ENCODE data around the gene KIF3C. TPM values are rescaled to one million over a fixed set of nuclear protein-coding genes. Genes with fewer than 3 reads are reported as not detected.

Gene KIF3C
- total and polyA plus RNA-seq, 2 donors (not counting 3 experiments of a cell fraction or from before 2014, with no cell fraction given): 11.4 to 40.7 TPM

DNA sequence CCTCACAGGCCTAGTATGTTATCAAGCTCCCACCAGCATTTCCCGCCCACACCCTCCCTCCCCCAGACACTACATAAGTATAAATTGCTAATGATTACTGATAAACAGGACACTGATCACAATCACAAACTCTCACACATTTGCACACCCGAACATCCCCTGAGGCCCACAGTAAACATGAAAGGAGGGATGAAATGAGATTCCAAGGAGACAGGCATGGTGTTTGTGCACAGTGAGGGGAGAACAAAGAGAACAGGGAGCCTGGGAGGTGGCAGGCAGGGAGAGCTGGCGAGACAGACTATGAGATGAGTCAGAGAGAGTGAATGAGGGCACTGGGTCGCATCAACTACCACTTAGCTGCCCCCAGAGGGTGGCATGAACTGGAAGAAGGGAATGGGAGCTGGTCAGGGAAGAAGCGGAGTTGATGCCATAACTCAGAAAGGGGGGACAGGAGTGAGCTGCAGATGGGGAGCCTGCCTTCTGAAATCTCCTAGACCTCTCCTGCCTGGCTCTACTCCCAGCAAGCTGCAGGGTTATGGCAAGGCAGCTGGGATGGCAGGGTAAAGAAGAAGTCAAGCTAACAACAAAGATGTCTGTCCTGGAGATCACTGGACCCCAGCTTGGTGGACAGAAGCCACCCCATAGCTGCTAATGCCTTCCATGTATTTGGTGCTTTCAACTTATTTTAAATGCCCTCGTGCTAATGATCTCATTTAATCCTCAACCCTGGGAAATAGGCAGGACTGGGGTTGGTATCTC lies 5.1 kb downstream of the KIF3C start:
- H3K27ac ChIP-seq (ENCODE audit: insufficient read depth, low read depth, low read length): peak overlapping the region; percentile 4
- H3K9me3 ChIP-seq (replicated peaks; ENCODE audit: control insufficient read depth, insufficient read depth, low read length): no peaks in the 10 kb centered on the region
- peak overlapping the region; percentile 30 for H3K4me2 ChIP-seq (ENCODE audit: insufficient read depth, low read length)
- H3K9me1 ChIP-seq (replicated peaks; ENCODE audit: control insufficient read depth, extremely low read depth, insufficient read depth, low read length): no peaks in the 10 kb centered on the region
- TF ChIP-seq JUN (IDR thresholded peaks at IDR 0.05; ENCODE audit: borderline replicate concordance, insufficient read depth, insufficient read length, low read depth) (no peak), EZH2 (IDR thresholded peaks at IDR 0.05; ENCODE audit: borderline replicate concordance, low read depth, low read length, severe bottlenecking) (no peak), POLR2A (IDR thresholded peaks at IDR 0.05; ENCODE audit: low read depth, low read length) (no peak)
- TF ChIP-seq, protein P1, sequence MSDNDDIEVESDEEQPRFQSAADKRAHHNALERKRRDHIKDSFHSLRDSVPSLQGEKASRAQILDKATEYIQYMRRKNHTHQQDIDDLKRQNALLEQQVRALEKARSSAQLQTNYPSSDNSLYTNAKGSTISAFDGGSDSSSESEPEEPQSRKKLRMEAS (IDR thresholded peaks at IDR 0.05; ENCODE audit: insufficient read depth, insufficient read length): no peak
- ChIA-PET CTCF (interaction anchor here (0.5 to 1.3 kb wide), 4 partner anchors 14 to 208 kb away, joined by 3 to 5 read pairs (median 3); no protein-coding TSS in a partner anchor), POLR2A (interaction anchor here (1.0 to 1.2 kb wide), 2 partner anchors 17 to 99 kb away, joined by 4 read pairs; partner anchors contain the start of gene ASXL2)
- peaks cover 41% of the 10 kb centered on the region for H3K79me2 ChIP-seq (ENCODE audit: control insufficient read depth, insufficient read depth, low read length)
- peak; percentile 56 for DNase-seq (ENCODE audit: low read depth, low spot score)
- peaks cover 46% of the 10 kb centered on the region for H3K4me1 ChIP-seq (ENCODE audit: control insufficient read depth, extremely low read depth, insufficient read depth, low read length)
- no peaks in the 10 kb centered on the region for H4K20me1 ChIP-seq (replicated peaks; ENCODE audit: control insufficient read depth, extremely low read depth, insufficient read depth, low read length)
- no peaks in the 10 kb centered on the region for H3K27me3 ChIP-seq (ENCODE audit: control insufficient read depth in 2 of 2, insufficient read depth in 2 of 2, low read length in 2 of 2)
- peak; percentile 67 for FAIRE-seq
- peak overlapping the region; percentile 64 for H2AFZ ChIP-seq (ENCODE audit: low read depth, low read length)
- H3K9ac ChIP-seq (replicated peaks; ENCODE audit: extremely low read depth, insufficient read depth, low read length): peak overlapping the region; percentile 19
- BruUV-seq (replicated peaks): no TSS peak
- peaks cover 3% of the 10 kb centered on the region in 2 experiments for H3K36me3 ChIP-seq (ENCODE audit: control insufficient read depth in 2 of 2, extremely low read depth in 1 of 2, insufficient read depth in 2 of 2, low read length in 2 of 2)
- no peak overlapping the region for H3K4me3 ChIP-seq (replicated peaks in 1 of 3; ENCODE audit: insufficient read depth in 1 of 3, low read depth in 1 of 3, low read length in 3 of 3)
- intact Hi-C loops (cut with micrococcal nuclease) (no loop called here), dilution Hi-C loops (cut with MboI; ENCODE audit: extremely low pct_ligation_motif_present, low sequenced_read_pairs) (no loop called here)

DNA sequence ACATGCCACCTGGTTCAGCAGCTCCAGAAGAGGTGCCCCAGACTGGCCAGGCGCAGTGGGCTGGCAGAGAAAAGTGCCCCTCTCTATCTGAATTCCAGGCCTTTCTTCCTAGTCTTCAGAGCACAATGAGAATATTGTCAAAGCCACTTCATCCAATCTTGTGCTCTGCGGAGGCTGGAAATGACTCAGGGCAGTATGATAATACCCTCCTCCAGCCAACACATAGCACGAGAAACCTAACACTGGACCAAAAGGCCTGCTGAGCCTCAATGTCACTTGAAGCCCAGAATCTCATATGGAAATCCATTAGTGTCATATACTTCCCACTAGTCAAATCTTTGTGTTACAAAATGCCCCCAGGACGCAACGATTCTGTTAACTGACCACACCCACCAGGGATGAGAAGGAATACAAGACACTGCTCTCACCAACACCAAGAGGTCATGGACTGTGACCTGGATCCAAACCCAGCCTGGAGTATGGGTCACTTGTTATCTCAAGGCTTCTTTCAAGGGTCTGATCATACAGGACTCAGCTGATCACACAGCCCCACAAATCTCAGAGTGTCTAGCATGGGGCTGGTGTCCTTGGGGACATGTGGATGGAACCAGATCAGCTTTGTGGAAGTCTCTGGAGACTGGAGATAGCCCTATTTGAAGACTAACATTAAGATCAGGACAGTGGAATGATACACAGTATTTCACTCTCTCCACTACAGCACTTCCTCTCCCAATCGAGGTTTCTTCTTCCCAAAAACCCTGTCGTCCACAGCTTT lies 10.1 kb downstream of the KIF3C start:
- Histone ChIP-seq H3K9me3 (replicated peaks; ENCODE audit: control insufficient read depth, insufficient read depth, low read length) (no peaks in the 10 kb centered on the region), H3K4me1 (ENCODE audit: control insufficient read depth, extremely low read depth, insufficient read depth, low read length) (peaks cover 15% of the 10 kb centered on the region), H3K27ac (ENCODE audit: insufficient read depth, low read depth, low read length) (peak overlapping the region; percentile 19), H3K9me1 (replicated peaks; ENCODE audit: control insufficient read depth, extremely low read depth, insufficient read depth, low read length) (no peaks in the 10 kb centered on the region), H3K4me3 (replicated peaks in 1 of 3; ENCODE audit: insufficient read depth in 1 of 3, low read depth in 1 of 3, low read length in 3 of 3) (no peak overlapping the region), H3K4me2 (ENCODE audit: insufficient read depth, low read length) (no peak overlapping the region), H3K27me3 (ENCODE audit: control insufficient read depth in 2 of 2, insufficient read depth in 2 of 2, low read length in 2 of 2) (no peaks in the 10 kb centered on the region), H3K79me2 (ENCODE audit: control insufficient read depth, insufficient read depth, low read length) (peaks cover 12% of the 10 kb centered on the region), H2AFZ (ENCODE audit: low read depth, low read length) (no peak overlapping the region), H3K36me3 (ENCODE audit: control insufficient read depth in 2 of 2, extremely low read depth in 1 of 2, insufficient read depth in 2 of 2, low read length in 2 of 2) (peaks cover 3 to 6% of the 10 kb centered on the region in 2 experiments), H3K9ac (replicated peaks; ENCODE audit: extremely low read depth, insufficient read depth, low read length) (no peak overlapping the region), H4K20me1 (replicated peaks; ENCODE audit: control insufficient read depth, extremely low read depth, insufficient read depth, low read length) (no peaks in the 10 kb centered on the region)
- TF ChIP-seq GATA2 (IDR thresholded peaks at IDR 0.05; ENCODE audit: insufficient read depth, insufficient read length, low read depth, low read length) (no peak), JUN (IDR thresholded peaks at IDR 0.05; ENCODE audit: borderline replicate concordance, insufficient read depth, insufficient read length, low read depth) (no peak), MYC (IDR thresholded peaks at IDR 0.05; ENCODE audit: low read depth, low read length) (no peak), FOS (IDR thresholded peaks at IDR 0.05; ENCODE audit: borderline replicate concordance, insufficient read depth, low read length) (no peak), POLR2A (IDR thresholded peaks at IDR 0.05; ENCODE audit: low read depth, low read length) (no peak), EZH2 (IDR thresholded peaks at IDR 0.05; ENCODE audit: borderline replicate concordance, low read depth, low read length, severe bottlenecking) (no peak), POLR2AphosphoS5 (IDR thresholded peaks at IDR 0.05; ENCODE audit: insufficient read depth, low read depth, low read length) (no peak)
- TF ChIP-seq, protein P1 (IDR thresholded peaks at IDR 0.05; ENCODE audit: insufficient read depth, insufficient read length): no peak
- TF ChIP-seq, protein P2, sequence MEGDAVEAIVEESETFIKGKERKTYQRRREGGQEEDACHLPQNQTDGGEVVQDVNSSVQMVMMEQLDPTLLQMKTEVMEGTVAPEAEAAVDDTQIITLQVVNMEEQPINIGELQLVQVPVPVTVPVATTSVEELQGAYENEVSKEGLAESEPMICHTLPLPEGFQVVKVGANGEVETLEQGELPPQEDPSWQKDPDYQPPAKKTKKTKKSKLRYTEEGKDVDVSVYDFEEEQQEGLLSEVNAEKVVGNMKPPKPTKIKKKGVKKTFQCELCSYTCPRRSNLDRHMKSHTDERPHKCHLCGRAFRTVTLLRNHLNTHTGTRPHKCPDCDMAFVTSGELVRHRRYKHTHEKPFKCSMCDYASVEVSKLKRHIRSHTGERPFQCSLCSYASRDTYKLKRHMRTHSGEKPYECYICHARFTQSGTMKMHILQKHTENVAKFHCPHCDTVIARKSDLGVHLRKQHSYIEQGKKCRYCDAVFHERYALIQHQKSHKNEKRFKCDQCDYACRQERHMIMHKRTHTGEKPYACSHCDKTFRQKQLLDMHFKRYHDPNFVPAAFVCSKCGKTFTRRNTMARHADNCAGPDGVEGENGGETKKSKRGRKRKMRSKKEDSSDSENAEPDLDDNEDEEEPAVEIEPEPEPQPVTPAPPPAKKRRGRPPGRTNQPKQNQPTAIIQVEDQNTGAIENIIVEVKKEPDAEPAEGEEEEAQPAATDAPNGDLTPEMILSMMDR (IDR thresholded peaks at IDR 0.05; ENCODE audit: extremely low read depth in 1 of 2, insufficient read depth in 1 of 2, low read depth in 1 of 2, low read length in 2 of 2): no peak
- peak; percentile 88 for FAIRE-seq
- ChIA-PET CTCF (interaction anchor here (0.9 to 1.9 kb wide), 5 partner anchors 10 to 20 kb away, joined by 3 to 9 read pairs (median 3); no protein-coding TSS in a partner anchor), POLR2A (interaction anchor here (0.7 kb wide), 1 partner anchor 62 kb away, joined by 4 read pairs; the partner anchor contains the start of gene RAB10)
- intact Hi-C loops (cut with micrococcal nuclease): no loop called here
- no TSS peak for BruUV-seq (replicated peaks)
- dilution Hi-C loops (cut with MboI; ENCODE audit: extremely low pct_ligation_motif_present, low sequenced_read_pairs): no loop called here
- DNase-seq (ENCODE audit: low read depth, low spot score): peak; percentile 44

Data from endothelial cell of umbilical vein (primary cell).